ENCODE measurements around the gene MYL11.

Gene MYL11

DNA sequence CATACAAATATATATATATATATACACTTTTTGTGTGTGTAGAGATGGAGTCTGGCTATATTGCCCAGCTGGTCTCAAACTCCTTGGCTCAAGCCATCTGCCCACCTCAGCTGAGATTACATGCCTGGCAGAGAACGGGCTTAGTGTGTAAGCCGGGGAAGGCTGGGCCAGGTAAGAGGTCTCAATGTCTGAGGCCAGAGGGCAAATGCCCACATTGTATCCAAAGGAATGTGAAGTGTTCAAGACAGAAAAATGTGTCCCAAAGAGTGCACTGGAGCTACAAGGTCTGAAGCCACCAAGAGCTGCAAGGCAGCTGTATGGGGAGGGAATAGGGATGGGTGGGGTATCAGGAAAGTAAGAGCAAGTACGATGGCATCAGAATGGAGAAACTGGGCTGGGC lies 28.3 kb upstream of the MYL11 start:
- TF ChIP-seq, protein P1, sequence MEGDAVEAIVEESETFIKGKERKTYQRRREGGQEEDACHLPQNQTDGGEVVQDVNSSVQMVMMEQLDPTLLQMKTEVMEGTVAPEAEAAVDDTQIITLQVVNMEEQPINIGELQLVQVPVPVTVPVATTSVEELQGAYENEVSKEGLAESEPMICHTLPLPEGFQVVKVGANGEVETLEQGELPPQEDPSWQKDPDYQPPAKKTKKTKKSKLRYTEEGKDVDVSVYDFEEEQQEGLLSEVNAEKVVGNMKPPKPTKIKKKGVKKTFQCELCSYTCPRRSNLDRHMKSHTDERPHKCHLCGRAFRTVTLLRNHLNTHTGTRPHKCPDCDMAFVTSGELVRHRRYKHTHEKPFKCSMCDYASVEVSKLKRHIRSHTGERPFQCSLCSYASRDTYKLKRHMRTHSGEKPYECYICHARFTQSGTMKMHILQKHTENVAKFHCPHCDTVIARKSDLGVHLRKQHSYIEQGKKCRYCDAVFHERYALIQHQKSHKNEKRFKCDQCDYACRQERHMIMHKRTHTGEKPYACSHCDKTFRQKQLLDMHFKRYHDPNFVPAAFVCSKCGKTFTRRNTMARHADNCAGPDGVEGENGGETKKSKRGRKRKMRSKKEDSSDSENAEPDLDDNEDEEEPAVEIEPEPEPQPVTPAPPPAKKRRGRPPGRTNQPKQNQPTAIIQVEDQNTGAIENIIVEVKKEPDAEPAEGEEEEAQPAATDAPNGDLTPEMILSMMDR (IDR thresholded peaks at IDR 0.05; ENCODE audit: low read depth, low read length), result no peak
- H3K4me3 ChIP-seq (ENCODE audit: low read depth, low read length), result no peak overlapping the region

DNA sequence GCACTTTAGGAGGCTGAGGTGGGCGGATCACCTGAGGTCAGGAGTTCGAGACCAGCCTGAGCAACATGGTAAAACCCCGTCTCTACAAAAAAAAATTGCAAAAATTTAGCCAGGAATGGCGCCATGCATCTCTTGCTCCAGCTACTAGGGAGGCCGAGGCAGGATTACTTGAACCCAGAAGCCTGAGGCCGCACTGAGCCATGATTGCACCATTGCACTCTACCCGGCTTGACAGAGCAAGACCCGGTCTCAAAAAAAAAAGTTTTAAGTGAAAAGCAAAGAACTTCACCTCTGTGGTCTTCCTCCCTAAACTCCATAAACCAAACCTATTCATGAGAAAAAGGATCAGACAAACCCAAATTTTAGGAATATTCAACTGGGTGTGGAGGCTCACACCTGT lies 26.5 kb upstream of the MYL11 start:
- H3K4me3 ChIP-seq (ENCODE audit: low read depth, low read length), result no peak overlapping the region
- TF ChIP-seq, protein P1 (IDR thresholded peaks at IDR 0.05; ENCODE audit: low read depth, low read length), result no peak

DNA sequence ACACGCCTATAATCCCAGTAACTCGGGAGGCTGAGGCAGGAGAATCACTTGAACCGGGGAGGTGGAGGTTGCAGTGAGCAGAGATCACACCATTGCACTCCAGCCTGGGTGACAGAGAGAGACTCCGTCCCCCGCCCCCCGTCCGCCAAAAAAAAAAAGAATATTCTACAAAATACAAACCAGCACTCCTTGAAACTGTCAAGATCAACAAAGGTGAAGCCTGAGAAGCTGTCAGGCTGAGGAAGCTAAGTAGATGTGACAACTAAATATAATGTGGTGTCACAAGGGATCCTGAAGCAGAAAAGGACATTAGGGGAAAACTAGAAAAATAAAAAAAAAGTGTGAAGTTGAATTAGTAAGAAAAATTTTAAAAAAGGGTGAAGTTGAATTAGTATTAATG lies 25.7 kb upstream of the MYL11 start:
- TF ChIP-seq, protein P1 (IDR thresholded peaks at IDR 0.05; ENCODE audit: low read depth, low read length), result no peak
- H3K4me3 ChIP-seq (ENCODE audit: low read depth, low read length), result no peak overlapping the region

DNA sequence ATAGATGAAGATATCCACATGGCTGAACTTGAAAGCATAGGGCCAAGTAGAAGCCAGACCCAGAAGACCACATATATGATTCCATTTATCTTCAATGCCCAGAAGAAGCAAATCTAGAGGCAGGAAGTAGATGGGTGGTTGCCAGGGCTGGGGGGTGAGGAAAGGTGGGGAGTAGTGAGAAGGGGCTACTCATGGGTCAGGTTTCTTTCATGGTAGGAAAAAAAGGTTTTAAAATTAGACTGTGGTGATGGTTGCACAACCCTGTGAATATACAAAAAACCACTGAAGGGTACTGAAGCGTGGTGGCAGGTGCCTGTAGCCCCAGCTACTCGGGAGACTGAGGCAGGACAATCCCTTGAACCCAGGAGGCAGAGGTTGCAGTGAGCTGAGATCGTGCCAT lies 24.9 kb upstream of the MYL11 start:
- TF ChIP-seq, protein P1 (IDR thresholded peaks at IDR 0.05; ENCODE audit: low read depth, low read length), result no peak
- no peak overlapping the region for H3K4me3 ChIP-seq (ENCODE audit: low read depth, low read length)

DNA sequence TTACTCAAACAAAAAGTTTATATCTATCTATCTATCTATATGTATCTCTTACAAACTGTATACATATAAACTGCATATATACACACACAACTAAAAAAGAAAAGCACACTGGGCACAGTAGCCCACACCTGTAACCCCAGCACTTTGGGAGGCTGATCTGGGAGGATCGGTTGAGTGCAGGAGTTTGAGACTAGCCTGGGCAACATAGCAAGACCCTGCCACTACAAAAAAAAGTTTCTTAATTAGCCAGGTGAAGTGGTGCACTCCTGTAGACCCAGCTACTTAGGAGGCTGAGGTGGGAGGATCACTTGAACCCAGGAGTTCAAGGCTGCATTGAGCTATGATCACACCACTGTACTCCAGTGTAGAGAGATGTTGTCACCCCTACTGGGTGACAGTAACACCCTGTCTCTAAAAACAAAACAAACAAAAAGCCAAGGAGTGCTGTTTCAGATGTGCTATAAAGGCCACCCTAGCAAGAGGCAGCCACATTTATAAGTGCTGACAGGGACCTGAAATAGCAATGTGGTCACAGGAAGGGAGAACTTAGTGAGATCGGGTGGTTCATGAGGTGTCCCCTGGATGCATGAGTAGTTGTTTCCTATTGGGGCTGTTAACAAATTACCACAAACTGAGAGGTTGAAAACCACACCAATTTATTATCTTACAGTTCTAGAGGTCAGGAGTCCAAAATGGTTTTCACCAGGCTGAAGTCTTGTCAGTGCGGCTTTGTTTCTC lies 24.3 kb upstream of the MYL11 start:
- TF ChIP-seq, protein P1 (IDR thresholded peaks at IDR 0.05; ENCODE audit: low read depth, low read length), result no peak
- no peak overlapping the region for H3K4me3 ChIP-seq (ENCODE audit: low read depth, low read length)

GRCh38 chr16:30351001-30351441 lies 23.6 kb upstream of the MYL11 start:
- TF ChIP-seq, protein P1 (IDR thresholded peaks at IDR 0.05; ENCODE audit: low read depth, low read length), result no peak
- no peak overlapping the region for H3K4me3 ChIP-seq (ENCODE audit: low read depth, low read length)

- TF ChIP-seq, protein P1 (IDR thresholded peaks at IDR 0.05; ENCODE audit: low read depth, low read length), result no peak
- H3K4me3 ChIP-seq (ENCODE audit: low read depth, low read length), result no peak overlapping the region
Measured at GRCh38 chr16:30351586-30352419, 22.8 kb upstream of the MYL11 start.
